Testis (tissue), 3 donors: ENCODE measurements around the gene FAM53A. TPM values are rescaled to one million over a fixed set of nuclear protein-coding genes. Genes with fewer than 3 reads are reported as not detected.

Experiments used
- DNase-seq: peaks from one replicate; pipeline ENCODE4 v3.0.0-alpha.2; 2019
- H3K27ac ChIP-seq, 2 donors: fragments of 200-600 bp; sonication (generic); one replicate each; pipeline ENCODE4 v1.5.1; 2019
- H3K27me3 ChIP-seq: fragments of 200-600 bp; sonication (generic); one replicate; pipeline ENCODE4 v1.5.1; 2019
- H3K36me3 ChIP-seq: fragments of 200-600 bp; sonication (generic); one replicate; pipeline ENCODE4 v1.5.1; 2017; ENCODE audit warnings: low read depth; ENCODE audit errors: missing control alignments
- H3K4me1 ChIP-seq: fragments of 200-600 bp; sonication (generic); one replicate; pipeline ENCODE4 v1.5.1; 2019
- H3K4me3 ChIP-seq, 2 donors: fragments of 200-600 bp; sonication (generic); one replicate each; pipeline ENCODE4 v1.5.1; 2017 to 2019
- H3K9me3 ChIP-seq: fragments of 200-600 bp; sonication (generic); one replicate; pipeline ENCODE4 v1.5.1; 2017
- POLR2A ChIP-seq: fragments of 450-650 bp; IDR thresholded peaks from one replicate; pipeline ENCODE4 v1.6.1; 2017; ENCODE audit warnings: antibody characterized with exemption, mild to moderate bottlenecking, moderate library complexity
- WGBS, 2 donors: methylation state at CpG; one replicate each; pipeline ENCODE4 v1.1.5; 2018; 5-methylcytosine and 5-hydroxymethylcytosine counted together
- intact Hi-C: fragments of 100-400 bp; cut with DNase I; formaldehyde crosslinking; loops from one replicate; pipeline ENCODE4 v1.15.1; 2023; ENCODE audit warnings: low total_unique reads
- polyA plus RNA-seq: library from polyadenylated mRNA; stranded (reverse); fragments of 350-450 nt; fragmentation: Illumina TruSeq; extraction: RNeasy Lipid Tissue Mini Kit (QIAGEN cat#74804); gene quantifications from one replicate; pipeline ENCODE4 v1.2.3, GENCODE V29; 2014; ENCODE audit warnings: low read depth, low replicate concordance; ENCODE audit not compliant: insufficient read depth
- total RNA-seq, 2 donors: library from RNA; depleted of rRNA; stranded (reverse); fragments of >200 nt; gene quantifications; one replicate each; pipeline ENCODE4 v1.2.3, GENCODE V29; 2016
- TF ChIP-seq, protein P1 (sequence below), 3 experiments: fragments of 450-650 bp in 2 of 3; fragments of 200-600 bp in 1 of 3; sonication (generic) in 1 of 3; IDR thresholded peaks; one replicate each; pipeline ENCODE4 v1.5.1; 2016 to 2019; ENCODE audit warnings: antibody characterized with exemption in 3 of 3, mild to moderate bottlenecking in 2 of 3, moderate library complexity in 1 of 3

FAM53A gene
- total and polyA plus RNA-seq, 3 donors from 2014 or later, result 24.2 to 60.8 (median 41.3) TPM

GRCh38 chr4:1599026-1599481 lies 85.1 kb downstream of the FAM53A start:
- Histone ChIP-seq H3K4me1 (no peaks in the 10 kb centered on the region), H3K9me3 (no peaks in the 10 kb centered on the region), H3K4me3 (no peak overlapping the region), H3K36me3 (no peaks in the 10 kb centered on the region), H3K27ac (no peak overlapping the region), H3K27me3 (no peaks in the 10 kb centered on the region)
- WGBS, 2 donors, result 89 to 92% methylated on average over 13 to 30 of the region's 30 CpGs
- DNase-seq, result no peak
- TF ChIP-seq POLR2A, result no peak
- TF ChIP-seq, protein P1, sequence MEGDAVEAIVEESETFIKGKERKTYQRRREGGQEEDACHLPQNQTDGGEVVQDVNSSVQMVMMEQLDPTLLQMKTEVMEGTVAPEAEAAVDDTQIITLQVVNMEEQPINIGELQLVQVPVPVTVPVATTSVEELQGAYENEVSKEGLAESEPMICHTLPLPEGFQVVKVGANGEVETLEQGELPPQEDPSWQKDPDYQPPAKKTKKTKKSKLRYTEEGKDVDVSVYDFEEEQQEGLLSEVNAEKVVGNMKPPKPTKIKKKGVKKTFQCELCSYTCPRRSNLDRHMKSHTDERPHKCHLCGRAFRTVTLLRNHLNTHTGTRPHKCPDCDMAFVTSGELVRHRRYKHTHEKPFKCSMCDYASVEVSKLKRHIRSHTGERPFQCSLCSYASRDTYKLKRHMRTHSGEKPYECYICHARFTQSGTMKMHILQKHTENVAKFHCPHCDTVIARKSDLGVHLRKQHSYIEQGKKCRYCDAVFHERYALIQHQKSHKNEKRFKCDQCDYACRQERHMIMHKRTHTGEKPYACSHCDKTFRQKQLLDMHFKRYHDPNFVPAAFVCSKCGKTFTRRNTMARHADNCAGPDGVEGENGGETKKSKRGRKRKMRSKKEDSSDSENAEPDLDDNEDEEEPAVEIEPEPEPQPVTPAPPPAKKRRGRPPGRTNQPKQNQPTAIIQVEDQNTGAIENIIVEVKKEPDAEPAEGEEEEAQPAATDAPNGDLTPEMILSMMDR (IDR thresholded peaks at IDR 0.05), result no peak
- intact Hi-C loops, result no loop called here

DNA sequence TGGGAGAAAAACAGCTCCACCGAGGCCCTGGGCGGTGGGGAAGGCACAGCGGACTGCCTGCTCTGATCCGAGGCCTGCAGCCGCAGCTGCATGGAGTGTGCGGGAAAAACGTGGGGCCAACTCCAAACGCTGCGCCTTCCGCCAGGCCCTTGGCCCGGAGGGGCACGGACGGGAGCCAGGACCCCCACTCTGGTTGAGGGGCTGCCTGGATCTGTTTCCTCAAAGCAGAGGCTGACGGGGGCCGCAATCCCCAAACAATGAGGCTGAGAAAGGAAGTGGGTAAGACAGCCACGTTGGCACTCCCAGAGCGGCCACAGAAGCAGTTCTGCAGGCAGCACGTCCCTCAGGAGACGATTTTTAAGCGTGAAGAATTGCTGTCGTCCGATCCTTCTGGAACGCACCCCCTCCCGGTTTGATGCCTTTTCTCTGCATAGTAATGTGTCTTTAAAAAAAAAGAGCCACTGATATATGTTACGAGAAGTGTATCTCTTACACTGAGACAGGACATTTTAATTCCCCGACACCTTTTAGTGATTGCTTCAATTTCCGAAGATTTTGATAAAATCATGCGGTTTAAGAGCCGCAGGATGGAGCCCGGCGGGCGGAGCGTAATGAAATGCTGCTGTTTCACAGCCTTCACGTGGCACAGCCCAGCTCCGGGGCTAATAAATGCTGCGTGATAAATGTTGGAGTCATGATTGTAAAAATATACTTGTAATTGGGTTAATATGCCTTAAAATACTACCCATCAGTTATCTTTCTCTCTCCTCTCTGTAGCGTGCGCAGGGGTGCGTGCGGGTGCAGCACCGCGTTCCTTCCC lies 85.7 kb downstream of the FAM53A start:
- H3K4me1 ChIP-seq, result no peaks in the 10 kb centered on the region
- WGBS, 2 donors, result 85 to 94% methylated on average over 30 to 42 of the region's 42 CpGs
- DNase-seq, result no peak
- H3K36me3 ChIP-seq, result no peaks in the 10 kb centered on the region
- TF ChIP-seq, protein P1 (IDR thresholded peaks at IDR 0.05), result no peak
- TF ChIP-seq POLR2A, result no peak
- intact Hi-C loops, result no loop called here
- H3K4me3 ChIP-seq, result no peak overlapping the region
- no peak overlapping the region for H3K27ac ChIP-seq
- H3K27me3 ChIP-seq, result no peaks in the 10 kb centered on the region
- no peaks in the 10 kb centered on the region for H3K9me3 ChIP-seq

DNA sequence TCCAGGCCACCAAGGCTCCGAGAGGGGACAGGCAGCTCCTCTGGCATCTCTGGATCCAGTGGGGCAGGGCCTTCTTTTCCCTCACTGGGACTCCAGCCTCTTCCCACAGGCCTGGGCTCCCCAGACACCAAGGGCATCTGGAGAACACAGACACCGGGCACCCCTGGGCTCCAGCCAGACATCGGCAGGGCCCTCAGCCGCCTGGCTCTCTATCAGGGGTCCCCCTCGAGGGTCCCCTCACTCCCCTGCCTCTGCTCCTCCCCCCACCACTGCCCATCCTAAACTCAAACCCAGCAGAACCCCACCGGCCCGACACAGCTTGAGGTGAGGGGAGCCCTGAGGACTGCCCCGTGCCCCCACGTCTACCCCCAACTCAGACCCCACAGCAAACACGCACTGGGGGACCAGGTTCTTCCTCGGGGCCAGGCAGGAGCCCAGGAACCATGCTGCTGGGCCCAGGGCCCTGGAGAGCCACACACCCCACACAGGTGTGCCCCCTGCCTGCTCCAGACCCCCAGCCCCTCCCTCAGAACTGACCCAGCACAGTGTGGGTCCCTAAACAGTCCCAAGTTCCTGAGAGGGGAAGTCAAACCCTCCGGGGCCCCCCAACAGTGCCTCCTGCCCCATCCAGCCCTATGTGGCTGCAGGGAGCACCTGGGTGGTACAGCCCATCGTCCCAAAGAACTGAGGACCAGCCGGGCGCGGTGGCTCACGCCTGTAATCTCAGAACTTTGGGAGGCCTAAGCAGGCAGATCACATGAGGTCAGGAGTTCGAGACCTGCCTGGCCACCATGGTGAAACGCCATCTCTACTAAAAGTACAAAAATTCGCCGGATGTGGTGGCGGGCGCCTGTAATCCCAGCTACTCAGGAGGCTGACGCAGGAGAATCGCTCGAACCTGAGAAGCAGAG lies 86.8 kb downstream of the FAM53A start:
- Histone ChIP-seq H3K27ac (no peak overlapping the region), H3K36me3 (no peaks in the 10 kb centered on the region), H3K9me3 (no peaks in the 10 kb centered on the region), H3K27me3 (no peaks in the 10 kb centered on the region), H3K4me3 (no peak overlapping the region), H3K4me1 (no peaks in the 10 kb centered on the region)
- intact Hi-C loops, result no loop called here
- DNase-seq, result no peak
- no peak for TF ChIP-seq POLR2A
- TF ChIP-seq, protein P1 (IDR thresholded peaks at IDR 0.05), result no peak
- WGBS, 2 donors, result 91 to 94% methylated on average over 22 to 26 of the region's 26 CpGs

DNA sequence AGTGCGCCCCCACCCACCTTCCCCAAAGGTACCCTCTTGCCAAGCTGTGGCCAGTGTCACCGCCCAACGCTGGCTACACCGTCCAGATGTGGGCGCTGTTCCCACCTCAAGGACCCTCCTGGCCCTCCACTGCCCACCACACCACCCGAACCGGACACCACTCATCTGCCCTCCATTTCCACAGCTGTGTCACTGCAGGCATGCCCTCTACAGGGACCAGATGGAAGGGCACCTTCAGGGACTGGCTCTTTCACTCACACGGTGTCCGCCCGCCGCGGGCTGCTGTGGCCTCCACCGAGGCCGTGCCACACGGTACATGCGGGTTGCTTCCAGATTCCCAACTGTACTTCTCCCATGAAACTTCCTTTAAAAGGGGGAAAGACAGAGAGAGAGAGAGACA lies 87.7 kb downstream of the FAM53A start:
- 88 to 90% methylated on average over 16 of the region's 16 CpGs for WGBS, 2 donors
- Histone ChIP-seq H3K4me1 (no peaks in the 10 kb centered on the region), H3K27me3 (no peaks in the 10 kb centered on the region), H3K36me3 (no peaks in the 10 kb centered on the region), H3K4me3 (no peak overlapping the region), H3K9me3 (no peaks in the 10 kb centered on the region), H3K27ac (no peak overlapping the region)
- no peak for DNase-seq
- TF ChIP-seq, protein P1 (IDR thresholded peaks at IDR 0.05), result no peak
- TF ChIP-seq POLR2A, result no peak
- intact Hi-C loops, result no loop called here
